Activated T-cell treated with anti-CD3 and anti-CD28 coated beads, Interleukin-2, amount 50 U/mL, for 1 hour (primary cell): ENCODE measurements around the gene CAMK1D.
"Not testable (repeated sequence)": the region's sequence is repeated elsewhere in the genome, so short reads cannot be mapped to it uniquely, and the experiment has no call there.

Experiments
- DNase-seq: peaks from one replicate; pipeline ENCODE4 v3.0.0-alpha.2; 2020

Gene CAMK1D

GRCh38 chr10:12348870-12349628 lies at the start of gene CAMK1D:
Gene CAMK1D, plus strand, starts transcription at chr10:12349547.
- peak; percentile 91 for DNase-seq

GRCh38 chr10:12301036-12301435 lies 48.3 kb upstream of the CAMK1D start:
- not testable (repeated sequence) for DNase-seq

GRCh38 chr10:12308057-12308456 lies 41.3 kb upstream of the CAMK1D start:
- no peak for DNase-seq

GRCh38 chr10:12308736-12309375 lies 40.5 kb upstream of the CAMK1D start:
- no peak for DNase-seq

- DNase-seq: not testable (repeated sequence)
These were observed 39.6 kb upstream of the CAMK1D start for GRCh38 chr10:12309783-12310182.

GRCh38 chr10:12314836-12315235 lies 34.5 kb upstream of the CAMK1D start:
- DNase-seq: no peak

GRCh38 chr10:12319076-12319475 lies 30.3 kb upstream of the CAMK1D start:
- no peak for DNase-seq

- no peak for DNase-seq
These were observed 28.5 kb upstream of the CAMK1D start for GRCh38 chr10:12320892-12321291.

- no peak for DNase-seq
These were observed 27.7 kb upstream of the CAMK1D start for GRCh38 chr10:12321641-12322040.

GRCh38 chr10:12322583-12323131 lies 26.7 kb upstream of the CAMK1D start:
- no peak for DNase-seq

- no peak for DNase-seq
These were observed 24.8 kb upstream of the CAMK1D start for GRCh38 chr10:12324530-12324929.

- no peak for DNase-seq
These were observed 22.3 kb upstream of the CAMK1D start for GRCh38 chr10:12327074-12327473.

GRCh38 chr10:12327476-12327875 lies 21.9 kb upstream of the CAMK1D start:
- no peak for DNase-seq

GRCh38 chr10:12328312-12328711 lies 21.0 kb upstream of the CAMK1D start:
- not testable (repeated sequence) for DNase-seq

GRCh38 chr10:12332572-12333379 lies 16.6 kb upstream of the CAMK1D start:
- no peak for DNase-seq

GRCh38 chr10:12333380-12334185 lies 15.8 kb upstream of the CAMK1D start:
- DNase-seq: peak; percentile 32

GRCh38 chr10:12334186-12334530 lies 15.2 kb upstream of the CAMK1D start:
- DNase-seq: no peak

GRCh38 chr10:12335169-12335568 lies 14.2 kb upstream of the CAMK1D start:
- DNase-seq: not testable (repeated sequence)

GRCh38 chr10:12337453-12338372 lies 11.6 kb upstream of the CAMK1D start:
- DNase-seq: no peak

- no peak for DNase-seq
These were observed 10.4 kb upstream of the CAMK1D start for GRCh38 chr10:12338981-12339380.

GRCh38 chr10:12340371-12340770 lies 9.0 kb upstream of the CAMK1D start:
- no peak for DNase-seq
